HG02973 (cell line): ENCODE measurements around the gene TMEM259.

Experiments used
- ATAC-seq: cut with Tn5 transposase; IDR thresholded peaks from one replicate; pipeline ENCODE4 v1.9.1; 2021; ENCODE audit warnings: moderate library complexity; ENCODE audit not compliant: unreplicated experiment

Gene TMEM259

GRCh38 chr19:1020868-1021425 lies at the start of gene TMEM259:
TSS of gene TMEM259 (minus strand) at chr19:1021123. CDS start at chr19:1020996, 127 bp downstream.
- peak; percentile 70 for ATAC-seq

GRCh38 chr19:1070576-1070930 lies 49.6 kb upstream of the TMEM259 start:
- no peak for ATAC-seq

- ATAC-seq: no peak
Observed at GRCh38 chr19:1069009-1069779, 48.3 kb upstream of the TMEM259 start.

- no peak for ATAC-seq
Observed at GRCh38 chr19:1068009-1069001, 47.4 kb upstream of the TMEM259 start.

GRCh38 chr19:1067341-1067957 lies 46.5 kb upstream of the TMEM259 start:
- ATAC-seq: no peak

GRCh38 chr19:1066748-1067340 lies 45.9 kb upstream of the TMEM259 start, which contains the start of gene ARHGAP45:
TSS of gene ARHGAP45 (plus strand) at chr19:1067167. CDS start at chr19:1067406, 239 bp downstream.
- no peak for ATAC-seq

- ATAC-seq: no peak
Observed at GRCh38 chr19:1066251-1066747, 45.4 kb upstream of the TMEM259 start.

- ATAC-seq: no peak
Observed at GRCh38 chr19:1065606-1066109, 44.7 kb upstream of the TMEM259 start.

- ATAC-seq: no peak
Observed at GRCh38 chr19:1064661-1065605, 44.0 kb upstream of the TMEM259 start.

- no peak for ATAC-seq
Observed at GRCh38 chr19:1063909-1064660, 43.2 kb upstream of the TMEM259 start.

- no peak for ATAC-seq
Observed at GRCh38 chr19:1063030-1063908, 42.3 kb upstream of the TMEM259 start.

- no peak for ATAC-seq
Observed at GRCh38 chr19:1062387-1063029, 41.6 kb upstream of the TMEM259 start.

GRCh38 chr19:1061987-1062386 lies 41.1 kb upstream of the TMEM259 start:
- ATAC-seq: no peak

GRCh38 chr19:1060689-1061088 lies 39.8 kb upstream of the TMEM259 start:
- no peak for ATAC-seq

GRCh38 chr19:1058112-1058511 lies 37.2 kb upstream of the TMEM259 start:
- ATAC-seq: no peak

GRCh38 chr19:1057176-1057855 lies 36.4 kb upstream of the TMEM259 start:
- ATAC-seq: no peak
